HCEC 1CT (cell line): ENCODE results near the gene COLGALT1.
A peak's percentile ranks its signal among the peaks of the same experiment; 100 is the strongest.

Source experiments
- DNase-seq: peaks from one replicate; pipeline ENCODE4 v3.0.0-alpha.2; 2017

The COLGALT1 gene

GRCh38 chr19:17602217-17602616 lies 46.8 kb downstream of the COLGALT1 start:
- no peak for DNase-seq

GRCh38 chr19:17602872-17603510 lies 47.5 kb downstream of the COLGALT1 start:
- DNase-seq: no peak

DNA sequence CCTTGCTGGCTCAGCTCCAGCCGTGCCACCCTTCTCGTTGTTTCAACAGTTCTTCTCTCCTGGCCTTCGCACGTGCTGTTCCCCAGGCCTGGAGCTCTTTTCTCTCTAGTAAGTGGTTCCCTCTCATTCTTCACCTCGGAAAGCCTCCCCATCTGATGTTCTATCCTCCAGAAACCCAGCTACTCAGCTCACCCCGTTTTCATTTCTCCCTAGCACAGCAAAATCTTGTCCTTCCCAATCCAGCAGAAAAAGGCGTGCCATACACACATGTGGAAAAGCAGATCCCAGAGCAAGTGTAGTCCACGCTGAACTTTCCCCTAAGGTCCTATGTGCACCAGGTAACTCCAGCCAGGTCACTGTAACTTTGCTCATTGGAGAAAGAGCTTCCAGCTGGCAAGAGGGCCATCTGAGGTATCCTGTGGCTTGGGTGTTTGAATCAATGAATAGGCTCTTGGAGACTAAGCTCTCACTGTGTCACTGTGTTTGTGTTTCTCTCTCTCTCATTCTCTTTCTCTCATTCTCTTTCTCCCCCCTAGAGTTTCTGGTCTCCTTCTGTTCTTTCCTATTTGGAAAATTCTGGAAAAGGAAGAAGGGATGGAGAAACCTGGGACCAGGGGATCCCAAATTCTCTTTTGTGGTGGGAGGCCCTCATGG lies 49.0 kb downstream of the COLGALT1 start:
- DNase-seq: no peak

GRCh38 chr19:17605117-17605516 lies 49.7 kb downstream of the COLGALT1 start:
- DNase-seq: no peak

GRCh38 chr19:17605761-17606589 lies 50.5 kb downstream of the COLGALT1 start:
- DNase-seq: peak; percentile 26

- DNase-seq: no peak
Observed at GRCh38 chr19:17606590-17607185, 51.2 kb downstream of the COLGALT1 start.

DNA sequence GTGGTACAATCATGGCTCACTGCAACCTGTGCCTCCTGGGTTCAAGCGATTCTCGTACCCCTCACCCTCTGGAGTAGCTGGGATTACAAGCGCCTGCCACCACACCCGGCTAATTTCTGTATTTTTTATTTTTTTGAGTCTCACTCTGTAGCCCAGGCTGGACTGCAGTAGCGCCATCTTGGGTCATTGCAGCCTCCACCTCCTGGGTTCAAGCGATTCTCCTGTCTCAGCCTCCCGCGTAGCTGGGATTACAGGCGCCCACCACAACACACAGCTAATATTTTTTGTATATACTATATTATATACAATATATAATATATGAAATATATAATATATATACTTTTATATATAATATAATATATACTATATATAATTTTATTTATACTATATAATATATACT lies 52.5 kb downstream of the COLGALT1 start:
- DNase-seq: no peak

- no peak for DNase-seq
Observed at GRCh38 chr19:17610384-17610783, 54.9 kb downstream of the COLGALT1 start.

- DNase-seq: no peak
Observed at GRCh38 chr19:17611462-17612244, 56.2 kb downstream of the COLGALT1 start.

GRCh38 chr19:17614476-17614875 lies 59.0 kb downstream of the COLGALT1 start:
- DNase-seq: no peak

DNA sequence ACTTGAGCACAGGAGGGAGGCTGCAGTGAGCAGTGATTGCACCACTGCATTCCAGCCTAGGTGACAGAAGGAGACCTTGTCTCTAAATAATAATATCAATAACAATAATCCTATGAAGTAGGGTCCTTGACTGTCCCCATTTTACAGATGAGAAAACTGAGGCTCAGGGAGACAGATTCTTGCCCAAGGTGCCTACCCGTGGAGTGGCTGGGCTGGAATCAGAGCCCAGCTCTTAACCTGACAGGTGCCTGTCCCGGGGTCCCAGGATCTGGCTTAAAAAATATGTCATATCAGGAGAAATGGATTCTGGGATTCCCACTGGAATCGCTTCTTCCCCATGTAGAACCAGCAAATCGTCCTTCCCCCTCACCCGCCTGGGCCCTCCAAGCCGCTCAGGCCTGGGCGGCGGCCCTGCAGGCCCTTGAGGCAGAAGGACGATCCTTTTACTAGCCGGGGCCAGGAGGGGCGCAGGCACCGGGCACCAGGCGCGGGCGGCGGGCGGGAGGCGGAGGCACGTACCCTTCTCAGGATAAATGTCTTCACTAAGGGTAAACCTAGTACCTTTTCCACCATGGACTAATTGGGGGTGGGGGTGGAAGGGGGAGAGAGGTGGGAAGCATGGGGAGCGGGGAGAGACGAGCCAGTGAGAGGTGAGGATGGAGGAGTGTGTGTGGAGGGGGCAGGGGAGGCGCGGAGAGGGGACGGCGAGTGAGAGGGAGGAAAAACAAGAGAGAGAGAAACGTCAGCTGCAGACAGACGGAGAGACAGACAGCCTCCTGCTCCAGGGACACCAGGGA lies 60.6 kb downstream of the COLGALT1 start:
- no peak for DNase-seq

- DNase-seq: no peak
Observed at GRCh38 chr19:17616686-17616960, 61.2 kb downstream of the COLGALT1 start.

DNA sequence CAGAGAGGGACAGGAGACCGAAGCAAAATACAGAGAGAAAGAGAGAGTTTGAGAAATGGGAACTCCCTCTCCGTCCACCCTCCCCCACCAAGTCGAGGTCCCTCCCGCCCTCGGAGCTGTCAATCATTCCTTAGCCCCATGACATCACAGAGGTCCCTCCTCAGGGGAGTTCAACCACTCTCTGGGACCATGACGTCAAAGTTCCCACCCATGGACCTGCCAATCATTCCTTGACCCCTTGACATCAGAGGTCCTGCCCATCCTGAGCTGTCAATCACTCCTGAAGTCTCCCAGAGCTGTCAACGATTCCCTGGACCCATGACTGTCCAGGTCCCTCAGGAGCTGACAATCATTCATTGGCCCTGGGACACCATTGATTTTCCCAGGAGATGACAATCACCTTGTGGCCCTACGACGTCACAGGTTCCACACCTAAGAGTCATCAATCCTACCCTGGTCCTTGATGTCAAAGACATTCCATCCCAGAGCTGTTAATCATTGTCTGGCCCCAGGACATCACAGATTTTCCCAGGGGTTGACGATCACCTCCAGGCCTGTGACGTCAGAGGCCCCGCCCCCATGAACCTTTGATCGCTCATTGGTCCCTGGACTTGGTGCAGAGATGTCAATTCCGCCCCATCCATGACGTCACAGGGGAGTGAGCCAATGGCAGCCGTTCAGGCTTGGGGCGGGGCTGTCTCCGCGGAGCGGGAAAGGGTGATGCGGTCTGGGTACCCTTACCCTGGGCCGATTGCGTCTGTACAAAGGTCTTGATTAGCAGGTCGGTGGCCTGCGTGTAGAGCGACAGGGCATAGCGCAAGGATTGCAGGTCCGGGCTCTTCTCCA lies 61.7 kb downstream of the COLGALT1 start:
- no peak for DNase-seq

- no peak for DNase-seq
Observed at GRCh38 chr19:17617807-17618192, 62.4 kb downstream of the COLGALT1 start.

DNA sequence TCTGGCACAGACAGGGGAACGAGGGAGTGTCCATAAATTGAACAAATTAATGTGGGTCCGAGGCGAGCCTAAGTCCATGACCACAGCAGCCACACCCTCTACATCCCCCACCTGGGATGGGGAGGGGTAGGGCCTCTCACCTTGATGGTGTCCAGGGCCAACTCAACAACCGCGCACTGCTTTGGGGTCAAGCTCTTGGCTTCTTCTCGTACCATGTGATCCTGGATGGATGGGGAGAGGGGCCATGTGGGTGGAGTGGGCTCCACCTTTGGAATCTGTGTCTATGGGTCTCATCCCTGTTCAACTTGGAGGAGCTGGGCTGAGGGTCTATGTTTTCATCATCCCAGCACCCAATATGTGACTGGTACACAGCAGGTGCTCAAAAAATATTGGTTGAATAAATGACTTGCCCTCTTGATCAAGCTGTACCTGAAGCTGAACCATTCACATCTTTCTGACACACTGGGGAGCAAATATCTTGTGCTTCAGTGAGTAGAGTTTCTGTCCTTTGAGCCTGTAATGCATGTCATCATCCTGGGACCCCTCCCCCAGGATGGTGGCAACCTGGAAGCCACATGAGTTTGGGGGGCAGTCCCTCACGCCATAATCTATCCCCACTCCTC lies 62.9 kb downstream of the COLGALT1 start:
- DNase-seq: no peak

- no peak for DNase-seq
Observed at GRCh38 chr19:17618936-17619335, 63.5 kb downstream of the COLGALT1 start.

DNA sequence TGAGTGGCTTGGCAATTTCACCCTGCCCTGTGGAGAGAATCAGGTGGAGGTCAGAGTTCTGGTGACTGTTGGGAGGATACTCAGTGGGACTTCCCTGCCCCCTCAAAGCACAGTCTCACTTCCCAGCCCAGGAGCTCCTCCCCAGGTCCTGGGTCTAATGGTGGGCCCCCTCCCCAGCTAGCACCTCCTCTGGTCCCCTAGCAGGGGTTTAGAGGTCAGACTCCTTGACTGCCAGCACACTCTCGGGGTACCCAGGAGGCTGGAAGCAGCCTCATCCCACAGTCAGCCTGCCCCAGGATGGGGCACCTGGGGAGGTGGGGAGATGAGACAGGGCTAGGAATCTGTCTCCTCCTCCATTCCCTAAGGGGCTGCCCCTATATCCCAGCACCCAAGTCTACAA lies 65.2 kb downstream of the COLGALT1 start:
- no peak for DNase-seq

DNA sequence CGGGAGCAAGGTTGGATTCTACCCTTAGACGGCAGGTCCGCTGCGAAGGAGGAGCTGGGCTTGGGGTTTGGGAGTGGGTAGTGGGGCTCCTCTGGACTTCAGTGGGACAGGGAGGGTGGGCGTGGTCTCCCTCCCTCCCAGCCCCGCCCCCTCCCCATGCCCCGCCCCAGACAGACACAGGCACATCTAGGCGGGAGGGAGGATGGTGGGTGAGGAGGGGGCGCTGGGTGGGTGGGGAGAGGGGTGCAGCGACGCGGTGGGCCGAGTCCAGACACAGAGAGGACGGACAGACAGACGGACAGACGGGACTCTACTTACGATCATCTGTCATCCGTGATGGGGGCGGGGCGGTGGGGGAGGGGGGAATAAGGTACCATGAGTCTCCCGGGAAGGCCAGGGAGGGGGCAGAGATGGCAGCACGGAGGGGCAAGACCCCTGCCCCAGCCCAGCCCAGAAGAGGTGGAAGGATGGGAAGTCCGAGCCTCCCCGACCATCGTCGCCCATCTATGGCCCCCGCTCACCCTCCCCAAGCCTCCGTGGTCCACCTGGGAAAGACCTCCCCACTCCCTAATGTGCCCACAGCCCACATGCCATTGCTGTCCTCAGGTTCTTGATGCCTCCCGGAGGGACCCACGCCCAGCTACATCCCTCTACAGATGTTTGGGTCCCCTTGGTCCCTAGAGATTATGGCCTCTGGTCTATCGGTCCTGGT lies 67.9 kb downstream of the COLGALT1 start:
- no peak for DNase-seq

- DNase-seq: no peak
Observed at GRCh38 chr19:17624314-17624991, 69.0 kb downstream of the COLGALT1 start.
